Measurements from ENCODE around the gene STARD13.

STARD13 gene

GRCh38 chr13:33218020-33218419 is 67.5 kb downstream of the STARD13 start:
- no peak for DNase-seq (ENCODE audit: low read depth)
- TF ChIP-seq CTCF (IDR thresholded peaks at IDR 0.05; ENCODE audit: control insufficient read depth, insufficient read depth, low read depth, low read length, missing control alignments), result no peak
- no peak overlapping the region for H3K4me3 ChIP-seq (ENCODE audit: control insufficient read depth, low read depth, low read length)

GRCh38 chr13:33217256-33217655 is 68.3 kb downstream of the STARD13 start:
- no peak overlapping the region for H3K4me3 ChIP-seq (ENCODE audit: control insufficient read depth, low read depth, low read length)
- DNase-seq (ENCODE audit: low read depth), result no peak
- no peak for TF ChIP-seq CTCF (IDR thresholded peaks at IDR 0.05; ENCODE audit: control insufficient read depth, insufficient read depth, low read depth, low read length, missing control alignments)

GRCh38 chr13:33213797-33214196 is 71.8 kb downstream of the STARD13 start:
- no peak for DNase-seq (ENCODE audit: low read depth)
- no peak overlapping the region for H3K4me3 ChIP-seq (ENCODE audit: control insufficient read depth, low read depth, low read length)
- TF ChIP-seq CTCF (IDR thresholded peaks at IDR 0.05; ENCODE audit: control insufficient read depth, insufficient read depth, low read depth, low read length, missing control alignments), result no peak

DNA sequence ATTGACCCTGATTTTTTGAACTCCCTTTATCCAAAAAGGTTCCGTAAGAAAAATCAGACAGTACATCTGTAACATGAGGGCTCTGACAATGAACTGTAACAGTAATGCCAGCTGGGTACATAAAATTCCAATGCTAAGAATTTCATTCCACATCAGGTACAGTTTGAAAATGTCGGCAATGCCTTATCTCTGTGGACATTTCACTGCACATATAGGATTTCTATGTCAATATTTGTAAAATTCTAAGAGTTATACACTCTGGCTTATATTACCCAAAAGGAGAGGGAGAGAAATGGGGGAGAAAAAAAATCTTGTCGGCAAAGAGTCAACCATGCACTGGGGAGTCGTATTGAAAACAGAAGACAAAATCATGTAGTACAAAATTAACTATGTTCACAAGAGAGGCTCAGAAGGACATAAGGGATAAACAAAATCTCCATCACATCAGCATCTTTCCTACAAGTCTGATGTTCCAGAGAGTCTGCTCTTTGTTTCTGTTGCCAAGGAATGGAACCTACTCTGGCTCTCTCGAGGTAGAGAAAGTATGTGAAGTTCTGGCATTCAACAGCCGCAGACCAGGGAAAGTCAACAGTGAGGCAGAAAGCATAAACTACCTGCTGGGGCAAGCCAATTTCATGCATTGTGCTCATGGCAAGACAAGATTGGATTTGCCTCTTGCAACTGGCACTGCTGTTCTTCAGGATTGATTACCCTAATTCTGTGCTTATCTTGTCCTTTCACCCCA is 72.4 kb downstream of the STARD13 start:
- no peak for TF ChIP-seq CTCF (IDR thresholded peaks at IDR 0.05; ENCODE audit: control insufficient read depth, insufficient read depth, low read depth, low read length, missing control alignments)
- DNase-seq (ENCODE audit: low read depth), result no peak

GRCh38 chr13:33212396-33212795 is 73.2 kb downstream of the STARD13 start:
- no peak for DNase-seq (ENCODE audit: low read depth)
- H3K4me3 ChIP-seq (ENCODE audit: control insufficient read depth, low read depth, low read length), result no peak overlapping the region
- TF ChIP-seq CTCF (IDR thresholded peaks at IDR 0.05; ENCODE audit: control insufficient read depth, insufficient read depth, low read depth, low read length, missing control alignments), result no peak

More for the DNA sequence above, 72.4 kb downstream of the STARD13 start:
- H3K4me3 ChIP-seq (ENCODE audit: control insufficient read depth, low read depth, low read length), result no peak overlapping the region

- no peak for TF ChIP-seq CTCF (IDR thresholded peaks at IDR 0.05; ENCODE audit: control insufficient read depth, insufficient read depth, low read depth, low read length, missing control alignments)
- no peak for DNase-seq (ENCODE audit: low read depth)
- no peak overlapping the region for H3K4me3 ChIP-seq (ENCODE audit: control insufficient read depth, low read depth, low read length)
These were observed 75.5 kb downstream of the STARD13 start for GRCh38 chr13:33210090-33210489.
